Activated naive CD8-positive, alpha-beta T cell treated with anti-CD3 and anti-CD28 coated beads, Interleukin-2, amount 50 U/mL, for 24 hours (primary cell): ENCODE data around the gene CDC40.
A peak's percentile ranks its signal among the peaks of the same experiment; 100 is the strongest.

Experiments
- ATAC-seq: fragments of 150-1000 bp; cut with Tn5 transposase; one replicate; pipeline ENCODE4 v1.10.0; 2021
- DNase-seq: peaks from one replicate; pipeline ENCODE4 v3.0.0; 2021
- H3K27ac Mint-ChIP-seq: one replicate; pipeline ENCODE4 v1.8.0; 2021; ENCODE audit warnings: mild to moderate bottlenecking, mixed read lengths
- H3K27me3 Mint-ChIP-seq: one replicate; pipeline ENCODE4 v1.8.0; 2021; ENCODE audit warnings: mixed read lengths
- H3K36me3 Mint-ChIP-seq: one replicate; pipeline ENCODE4 v1.8.0; 2021; ENCODE audit warnings: low read depth, mixed read lengths
- H3K4me1 Mint-ChIP-seq: one replicate; pipeline ENCODE4 v1.8.0; 2021; ENCODE audit warnings: mixed read lengths
- H3K4me3 Mint-ChIP-seq: one replicate; pipeline ENCODE4 v1.8.0; 2021; ENCODE audit warnings: mild to moderate bottlenecking, moderate library complexity, mixed read lengths
- H3K9me3 Mint-ChIP-seq: one replicate; pipeline ENCODE4 v1.8.0; 2021; ENCODE audit warnings: mixed read lengths

CDC40 gene

GRCh38 chr6:110185879-110186278, 5.7 kb downstream of the CDC40 start:
- no peaks in the 10 kb centered on the region for H3K27me3 Mint-ChIP-seq
- peak overlapping the region; percentile 16 for H3K27ac Mint-ChIP-seq
- no peaks in the 10 kb centered on the region for H3K9me3 Mint-ChIP-seq
- no peaks in the 10 kb centered on the region for H3K36me3 Mint-ChIP-seq
- peak overlapping the region; percentile 41 for H3K4me3 Mint-ChIP-seq
- DNase-seq (no peak), ATAC-seq (peak; percentile 53)
- peaks cover 29% of the 10 kb centered on the region for H3K4me1 Mint-ChIP-seq

- Mint-ChIP-seq H3K27ac (no peak overlapping the region), H3K36me3 (peaks cover 5% of the 10 kb centered on the region), H3K4me3 (no peak overlapping the region), H3K9me3 (no peaks in the 10 kb centered on the region), H3K4me1 (peaks cover 32% of the 10 kb centered on the region), H3K27me3 (no peaks in the 10 kb centered on the region)
- no peak for ATAC-seq
- DNase-seq: no peak
Measured at GRCh38 chr6:110188791-110189190, 8.6 kb downstream of the CDC40 start.

- ATAC-seq: no peak
- Mint-ChIP-seq H3K4me1 (peaks cover 36% of the 10 kb centered on the region), H3K4me3 (no peak overlapping the region), H3K36me3 (peaks cover 15% of the 10 kb centered on the region), H3K27me3 (no peaks in the 10 kb centered on the region), H3K27ac (no peak overlapping the region), H3K9me3 (no peaks in the 10 kb centered on the region)
- no peak for DNase-seq
Measured at GRCh38 chr6:110190726-110191125, 10.5 kb downstream of the CDC40 start.

GRCh38 chr6:110191477-110191876, 11.2 kb downstream of the CDC40 start:
- DNase-seq: no peak
- Mint-ChIP-seq H3K4me1 (peaks cover 31% of the 10 kb centered on the region), H3K9me3 (no peaks in the 10 kb centered on the region), H3K27ac (no peak overlapping the region), H3K27me3 (no peaks in the 10 kb centered on the region), H3K36me3 (peaks cover 16% of the 10 kb centered on the region), H3K4me3 (no peak overlapping the region)
- no peak for ATAC-seq

GRCh38 chr6:110195639-110196038, 15.4 kb downstream of the CDC40 start:
- Mint-ChIP-seq H3K4me3 (no peak overlapping the region), H3K27ac (no peak overlapping the region), H3K4me1 (peaks cover 24% of the 10 kb centered on the region), H3K27me3 (no peaks in the 10 kb centered on the region), H3K36me3 (peaks cover 25% of the 10 kb centered on the region), H3K9me3 (no peaks in the 10 kb centered on the region)
- ATAC-seq: no peak
- DNase-seq: no peak

GRCh38 chr6:110196874-110197273, 16.6 kb downstream of the CDC40 start:
- Mint-ChIP-seq H3K9me3 (no peaks in the 10 kb centered on the region), H3K27me3 (no peaks in the 10 kb centered on the region), H3K36me3 (peaks cover 25% of the 10 kb centered on the region), H3K27ac (no peak overlapping the region), H3K4me1 (peaks cover 27% of the 10 kb centered on the region), H3K4me3 (no peak overlapping the region)
- ATAC-seq (no peak), DNase-seq (no peak)

GRCh38 chr6:110198561-110198960, 18.3 kb downstream of the CDC40 start:
- peaks cover 29% of the 10 kb centered on the region for H3K4me1 Mint-ChIP-seq
- no peak overlapping the region for H3K27ac Mint-ChIP-seq
- H3K27me3 Mint-ChIP-seq: no peaks in the 10 kb centered on the region
- H3K36me3 Mint-ChIP-seq: peaks cover 22% of the 10 kb centered on the region
- ATAC-seq: no peak
- H3K4me3 Mint-ChIP-seq: no peak overlapping the region
- DNase-seq: no peak
- no peaks in the 10 kb centered on the region for H3K9me3 Mint-ChIP-seq

GRCh38 chr6:110201151-110201884, 21.1 kb downstream of the CDC40 start:
- peaks cover 9% of the 10 kb centered on the region for H3K36me3 Mint-ChIP-seq
- H3K27ac Mint-ChIP-seq: no peak overlapping the region
- H3K4me1 Mint-ChIP-seq: peaks cover 30% of the 10 kb centered on the region
- no peaks in the 10 kb centered on the region for H3K27me3 Mint-ChIP-seq
- DNase-seq: no peak
- no peak for ATAC-seq
- H3K4me3 Mint-ChIP-seq: no peak overlapping the region
- H3K9me3 Mint-ChIP-seq: no peaks in the 10 kb centered on the region

- no peaks in the 10 kb centered on the region for H3K27me3 Mint-ChIP-seq
- DNase-seq (no peak), ATAC-seq (no peak)
Measured at GRCh38 chr6:110207652-110208051, 27.4 kb downstream of the CDC40 start.

GRCh38 chr6:110211753-110212152, 31.5 kb downstream of the CDC40 start:
- ATAC-seq (no peak), DNase-seq (no peak)
- Mint-ChIP-seq H3K27ac (no peak overlapping the region), H3K27me3 (no peaks in the 10 kb centered on the region), H3K36me3 (peaks cover 26% of the 10 kb centered on the region), H3K9me3 (no peaks in the 10 kb centered on the region), H3K4me1 (no peaks in the 10 kb centered on the region), H3K4me3 (no peak overlapping the region)

More at GRCh38 chr6:110207652-110208051, 27.4 kb downstream of the CDC40 start:
- no peak overlapping the region for H3K27ac Mint-ChIP-seq
- H3K36me3 Mint-ChIP-seq: peaks cover 12% of the 10 kb centered on the region
- H3K9me3 Mint-ChIP-seq: no peaks in the 10 kb centered on the region
- H3K4me3 Mint-ChIP-seq: no peak overlapping the region
- H3K4me1 Mint-ChIP-seq: peaks cover 15% of the 10 kb centered on the region

GRCh38 chr6:110214338-110214737, 34.1 kb downstream of the CDC40 start:
- Mint-ChIP-seq H3K36me3 (peaks cover 31% of the 10 kb centered on the region), H3K27me3 (no peaks in the 10 kb centered on the region), H3K4me3 (no peak overlapping the region), H3K27ac (no peak overlapping the region), H3K9me3 (no peaks in the 10 kb centered on the region), H3K4me1 (peaks cover 8% of the 10 kb centered on the region)
- ATAC-seq (no peak), DNase-seq (no peak)

GRCh38 chr6:110216140-110216539, 35.9 kb downstream of the CDC40 start:
- Mint-ChIP-seq H3K4me3 (no peak overlapping the region), H3K9me3 (no peaks in the 10 kb centered on the region), H3K27ac (peak overlapping the region; percentile 19), H3K4me1 (peaks cover 8% of the 10 kb centered on the region), H3K27me3 (no peaks in the 10 kb centered on the region), H3K36me3 (peaks cover 42% of the 10 kb centered on the region)
- DNase-seq (no peak), ATAC-seq (no peak)

GRCh38 chr6:110217266-110217665, 37.0 kb downstream of the CDC40 start:
- DNase-seq (peak; percentile 5), ATAC-seq (no peak)
- no peak overlapping the region for H3K4me3 Mint-ChIP-seq
- no peaks in the 10 kb centered on the region for H3K9me3 Mint-ChIP-seq
- no peak overlapping the region for H3K27ac Mint-ChIP-seq
- H3K27me3 Mint-ChIP-seq: no peaks in the 10 kb centered on the region
- H3K36me3 Mint-ChIP-seq: peaks cover 43% of the 10 kb centered on the region
- peaks cover 8% of the 10 kb centered on the region for H3K4me1 Mint-ChIP-seq

GRCh38 chr6:110221738-110222137, 41.5 kb downstream of the CDC40 start:
- Mint-ChIP-seq H3K27ac (no peak overlapping the region), H3K27me3 (no peaks in the 10 kb centered on the region), H3K9me3 (no peaks in the 10 kb centered on the region), H3K4me1 (peaks cover 8% of the 10 kb centered on the region), H3K36me3 (peaks cover 40% of the 10 kb centered on the region), H3K4me3 (no peak overlapping the region)
- ATAC-seq: no peak
- no peak for DNase-seq

- ATAC-seq (no peak), DNase-seq (no peak)
- H3K36me3 Mint-ChIP-seq: peaks cover 31% of the 10 kb centered on the region
- no peaks in the 10 kb centered on the region for H3K27me3 Mint-ChIP-seq
- H3K9me3 Mint-ChIP-seq: no peaks in the 10 kb centered on the region
- no peaks in the 10 kb centered on the region for H3K4me1 Mint-ChIP-seq
- no peak overlapping the region for H3K27ac Mint-ChIP-seq
- H3K4me3 Mint-ChIP-seq: no peak overlapping the region
Measured at GRCh38 chr6:110226261-110226660, 46.0 kb downstream of the CDC40 start.

- Mint-ChIP-seq H3K27ac (no peak overlapping the region), H3K9me3 (peaks cover 4% of the 10 kb centered on the region), H3K27me3 (no peaks in the 10 kb centered on the region), H3K4me3 (no peak overlapping the region), H3K4me1 (peaks cover 11% of the 10 kb centered on the region), H3K36me3 (peaks cover 25% of the 10 kb centered on the region)
- ATAC-seq (no peak), DNase-seq (no peak)
Measured at GRCh38 chr6:110232450-110232849, 52.2 kb downstream of the CDC40 start.
